ENCODE results near the gene ALOX15. TPM values are rescaled to one million over a fixed set of nuclear protein-coding genes. Genes with fewer than 3 reads are reported as not detected.
"Not testable (repeated sequence)": the region's sequence is repeated elsewhere in the genome, so short reads cannot be mapped to it uniquely, and the experiment has no call there.

The ALOX15 gene
- total and polyA plus RNA-seq, 10 donors: 0.04 to 2.6 (median 0.70) TPM; not detected in 1

DNA sequence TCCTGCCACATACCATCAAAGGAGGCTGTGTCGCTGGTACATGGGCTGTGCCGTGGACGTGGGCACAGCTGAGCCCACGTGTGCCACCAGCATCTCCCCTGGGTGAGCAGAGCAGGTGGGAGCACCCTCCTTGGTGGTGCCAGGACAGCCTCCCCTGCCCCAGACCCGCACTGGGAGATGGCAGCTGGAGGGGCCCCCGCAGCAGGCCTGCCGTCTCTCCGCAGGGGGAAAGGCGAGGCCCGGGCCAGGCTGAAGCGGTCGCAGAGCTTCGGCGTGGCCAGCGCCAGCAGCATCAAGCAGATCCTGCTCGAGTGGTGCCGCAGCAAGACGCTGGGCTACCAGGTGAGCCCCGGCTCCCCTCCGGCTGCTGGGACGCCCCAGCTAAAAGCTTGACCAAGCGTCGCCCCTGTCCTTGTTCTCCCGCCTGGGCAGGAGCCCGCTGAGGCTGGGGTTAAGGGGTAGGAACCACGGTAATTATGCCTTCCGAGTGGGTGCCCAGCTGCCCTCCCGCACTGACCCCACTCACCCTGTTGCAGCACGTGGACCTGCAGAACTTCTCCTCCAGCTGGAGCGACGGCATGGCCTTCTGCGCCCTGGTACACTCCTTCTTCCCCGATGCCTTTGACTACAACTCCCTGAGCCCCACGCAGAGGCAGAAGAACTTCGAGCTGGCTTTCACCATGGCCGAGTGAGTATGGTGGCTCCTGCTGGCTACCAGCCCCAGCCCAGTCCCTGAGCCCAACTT is 44.7 kb downstream of the ALOX15 start:
- no peaks in the 10 kb centered on the region for H3K9me3 ChIP-seq
- no peak for TF ChIP-seq POLR2A (IDR thresholded peaks at IDR 0.05)
- TF ChIP-seq, protein P1, sequence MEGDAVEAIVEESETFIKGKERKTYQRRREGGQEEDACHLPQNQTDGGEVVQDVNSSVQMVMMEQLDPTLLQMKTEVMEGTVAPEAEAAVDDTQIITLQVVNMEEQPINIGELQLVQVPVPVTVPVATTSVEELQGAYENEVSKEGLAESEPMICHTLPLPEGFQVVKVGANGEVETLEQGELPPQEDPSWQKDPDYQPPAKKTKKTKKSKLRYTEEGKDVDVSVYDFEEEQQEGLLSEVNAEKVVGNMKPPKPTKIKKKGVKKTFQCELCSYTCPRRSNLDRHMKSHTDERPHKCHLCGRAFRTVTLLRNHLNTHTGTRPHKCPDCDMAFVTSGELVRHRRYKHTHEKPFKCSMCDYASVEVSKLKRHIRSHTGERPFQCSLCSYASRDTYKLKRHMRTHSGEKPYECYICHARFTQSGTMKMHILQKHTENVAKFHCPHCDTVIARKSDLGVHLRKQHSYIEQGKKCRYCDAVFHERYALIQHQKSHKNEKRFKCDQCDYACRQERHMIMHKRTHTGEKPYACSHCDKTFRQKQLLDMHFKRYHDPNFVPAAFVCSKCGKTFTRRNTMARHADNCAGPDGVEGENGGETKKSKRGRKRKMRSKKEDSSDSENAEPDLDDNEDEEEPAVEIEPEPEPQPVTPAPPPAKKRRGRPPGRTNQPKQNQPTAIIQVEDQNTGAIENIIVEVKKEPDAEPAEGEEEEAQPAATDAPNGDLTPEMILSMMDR (IDR thresholded peaks at IDR 0.05 in 8 of 11, conservative IDR thresholded peaks at IDR 0.05 in 3 of 11): no peak
- TF ChIP-seq POLR2AphosphoS5 (IDR thresholded peaks at IDR 0.05): no peak
- peaks cover 0 to 55% (median 3%) of the 10 kb centered on the region in 7 donors for H3K27me3 ChIP-seq (replicated peaks in 1 of 7)
- H3K27ac ChIP-seq: no peak overlapping the region
- H3K4me3 ChIP-seq: no peak overlapping the region
- no peak for DNase-seq
- H3K4me1 ChIP-seq: peaks cover 0 to 15% (median 6%) of the 10 kb centered on the region in 6 donors
- no peaks in the 10 kb centered on the region for H3K36me3 ChIP-seq
- 94 to 96% (median 96%) methylated on average over 20 to 36 of the region's 36 CpGs for WGBS, 5 donors
- intact Hi-C loops (cut with DNase I; ENCODE audit: low total_unique reads): no loop called here

DNA sequence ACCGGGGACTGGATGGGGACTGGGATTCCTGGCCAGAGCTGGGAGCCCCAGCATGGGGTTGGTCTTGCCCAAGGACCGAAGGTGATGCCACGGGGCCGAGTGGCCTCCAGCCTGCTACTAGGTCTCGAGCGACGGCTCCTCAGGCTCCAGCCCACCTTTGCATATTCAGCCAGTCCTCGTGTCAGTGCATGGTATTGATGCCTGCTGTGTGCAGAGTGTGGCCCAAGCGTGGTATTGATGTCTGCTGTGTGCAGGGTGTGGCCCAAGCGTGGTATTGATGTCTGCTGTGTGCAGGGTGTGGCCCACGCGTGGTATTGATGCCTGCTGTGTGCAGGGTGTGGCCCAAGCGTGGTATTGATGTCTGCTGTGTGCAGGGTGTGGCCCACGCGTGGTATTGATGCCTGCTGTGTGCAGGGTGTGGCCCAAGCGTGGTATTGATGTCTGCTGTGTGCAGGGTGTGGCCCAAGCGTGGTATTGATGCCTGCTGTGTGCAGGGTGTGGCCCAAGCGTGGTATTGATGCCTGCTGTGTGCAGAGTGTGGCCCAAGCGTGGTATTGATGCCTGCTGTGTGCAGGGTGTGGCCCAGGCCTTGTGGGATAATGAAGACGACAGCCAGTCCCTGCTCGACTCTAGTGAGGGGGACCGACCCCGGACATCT is 45.7 kb downstream of the ALOX15 start:
- H3K36me3 ChIP-seq; H3K27ac ChIP-seq; intact Hi-C loops (cut with DNase I; ENCODE audit: low total_unique reads); H3K4me3 ChIP-seq; H3K9me3 ChIP-seq; DNase-seq: not testable (repeated sequence)
- peaks cover 0 to 15% (median 6%) of the 10 kb centered on the region in 6 donors for H3K4me1 ChIP-seq
- 88 to 94% (median 89%) methylated on average over 5 to 23 of the region's 23 CpGs for WGBS, 5 donors
- peaks cover 0 to 65% (median 3%) of the 10 kb centered on the region in 7 donors for H3K27me3 ChIP-seq (replicated peaks in 1 of 7)

GRCh38 chr17:4594931-4595684 is 46.4 kb downstream of the ALOX15 start:
- 20 to 32% (median 27%) methylated on average over 15 to 29 of the region's 29 CpGs for WGBS, 5 donors
- intact Hi-C loops (cut with DNase I; ENCODE audit: low total_unique reads): no loop called here
- Histone ChIP-seq H3K4me1 (peaks cover 0 to 15% (median 6%) of the 10 kb centered on the region in 6 donors), H3K9me3 (no peaks in the 10 kb centered on the region), H3K27me3 (replicated peaks in 1 of 7) (peaks cover 0 to 60% (median 3%) of the 10 kb centered on the region in 7 donors), H3K36me3 (no peaks in the 10 kb centered on the region), H3K27ac (no peak overlapping the region), H3K4me3 (peak overlapping the region in 1 of 8 donors; percentile 13)
- DNase-seq: no peak
- TF ChIP-seq POLR2AphosphoS5 (IDR thresholded peaks at IDR 0.05) (peak in 1 of 3 donors; percentile 38), POLR2A (IDR thresholded peaks at IDR 0.05) (no peak)
- TF ChIP-seq, protein P1 (IDR thresholded peaks at IDR 0.05 in 8 of 11, conservative IDR thresholded peaks at IDR 0.05 in 3 of 11): peak in 7 of 11 experiments; percentile 41 to 58 (median 47)

DNA sequence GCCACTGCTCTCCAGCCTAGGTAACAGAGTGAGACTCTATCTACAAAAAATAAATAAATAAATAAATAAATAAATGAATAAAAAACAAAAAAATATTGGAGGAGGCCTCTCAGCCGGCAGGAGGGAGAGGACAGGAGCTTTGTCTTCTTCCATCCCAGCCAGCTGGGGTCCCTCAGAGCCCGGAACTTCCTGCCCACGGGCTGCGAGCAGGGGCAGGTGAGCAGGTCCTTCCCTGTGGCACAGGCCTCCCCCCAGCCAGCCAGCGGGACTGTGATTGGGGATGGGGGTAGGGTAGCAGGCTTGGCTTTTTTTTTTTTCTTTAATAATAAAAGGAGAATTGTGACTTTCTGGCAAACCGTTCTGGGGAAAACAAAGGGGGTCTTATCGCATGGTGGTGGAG is 47.1 kb downstream of the ALOX15 start:
- H3K4me3 ChIP-seq: no peak overlapping the region
- TF ChIP-seq, protein P1 (IDR thresholded peaks at IDR 0.05 in 8 of 11, conservative IDR thresholded peaks at IDR 0.05 in 3 of 11): no peak
- TF ChIP-seq POLR2A (IDR thresholded peaks at IDR 0.05) (no peak), POLR2AphosphoS5 (IDR thresholded peaks at IDR 0.05) (no peak)
- H3K9me3 ChIP-seq: no peaks in the 10 kb centered on the region

More for the DNA sequence above, 47.1 kb downstream of the ALOX15 start:
- H3K27ac ChIP-seq: no peak overlapping the region
- peaks cover 0 to 9% (median 4%) of the 10 kb centered on the region in 6 donors for H3K4me1 ChIP-seq
- WGBS, 5 donors: 90 to 93% (median 91%) methylated on average over 7 of the region's 7 CpGs
- intact Hi-C loops (cut with DNase I; ENCODE audit: low total_unique reads): no loop called here
- no peak for DNase-seq
- peaks cover 0 to 53% (median 0%) of the 10 kb centered on the region in 7 donors for H3K27me3 ChIP-seq (replicated peaks in 1 of 7)
- H3K36me3 ChIP-seq: no peaks in the 10 kb centered on the region

Measured in spleen (tissue), 11 donors.